Measurements from ENCODE around the gene WIPI1. TPM values are rescaled to one million over a fixed set of nuclear protein-coding genes. Genes with fewer than 3 reads are reported as not detected.

WIPI1 gene
- total and polyA plus RNA-seq, 9 of the 15 experiments (the other 6 are each of a cell fraction or from before 2014, with no cell fraction given): 3.7 to 23.5 (median 11.8) TPM

- TF ChIP-seq ARID4B (CRISPR knock-in tag; IDR thresholded peaks at IDR 0.05) (no peak), SPI1 (IDR thresholded peaks at IDR 0.05; ENCODE audit: borderline replicate concordance, low read depth, low read length) (peak; percentile 95), HDAC2 (IDR thresholded peaks at IDR 0.05) (no peak), ZNF589 (CRISPR knock-in tag; IDR thresholded peaks at IDR 0.05; ENCODE audit: low read depth) (peak; percentile 80; the same call in 1 of the 2 replicates), ZC3H4 (CRISPR knock-in tag; IDR thresholded peaks at IDR 0.05; ENCODE audit: borderline replicate concordance) (no peak), CHD1 (IDR thresholded peaks at IDR 0.05; ENCODE audit: low read length) (no peak), MBD1 (CRISPR knock-in tag; IDR thresholded peaks at IDR 0.05) (no peak), EP400 (IDR thresholded peaks at IDR 0.05) (0 out of 2 replicates have a peak, but pooled peaks have one; percentile 30), ZNF592 (IDR thresholded peaks at IDR 0.05) (peak; percentile 94), ZNF584 (CRISPR knock-in tag; IDR thresholded peaks at IDR 0.05; ENCODE audit: low read depth) (no peak; the same call in 1 of the 2 replicates), ZNF24 (IDR thresholded peaks at IDR 0.05) (no peak), FOXA1 (IDR thresholded peaks at IDR 0.05; ENCODE audit: borderline replicate concordance) (no peak), GTF2F1 (IDR thresholded peaks at IDR 0.05; ENCODE audit: low read depth, low read length) (no peak)
These were observed 19.1 kb downstream of the WIPI1 start (continued) for GRCh38 chr17:68437979-68438822.

Data from K562 (cell line).